ENCODE measurements around the gene CD274. TPM values are rescaled to one million over a fixed set of nuclear protein-coding genes. Genes with fewer than 3 reads are reported as not detected.

Gene CD274
- total and polyA plus RNA-seq, 4 donors = 4.1 to 30.7 (median 9.5) TPM

- Histone ChIP-seq H3K27me3 (ENCODE audit: control insufficient read depth in 3 of 3, insufficient read depth in 3 of 3, low read length in 2 of 3) (no peaks in the 10 kb centered on the region), H3K9me3 (ENCODE audit: control insufficient read depth in 4 of 4, insufficient read depth in 3 of 4, low read length in 3 of 4) (peaks cover 0 to 7% (median 2%) of the 10 kb centered on the region in 4 donors), H3K4me1 (ENCODE audit: control insufficient read depth in 5 of 5, insufficient read depth in 5 of 5, low read length in 5 of 5) (no peaks in the 10 kb centered on the region), H3K9ac (ENCODE audit: insufficient read depth in 1 of 2, low read length in 2 of 2) (no peak overlapping the region), H3K4me3 (no peak overlapping the region), H3K36me3 (ENCODE audit: control insufficient read depth in 4 of 4, insufficient read depth in 4 of 4, low read length in 4 of 4) (peaks cover 0 to 8% (median 5%) of the 10 kb centered on the region in 4 donors), H3K27ac (ENCODE audit: low read depth in 1 of 2, low read length in 1 of 2) (no peak overlapping the region)
- WGBS, 2 donors = 78 to 82% methylated on average over 3 of the region's 3 CpGs
- TF ChIP-seq, protein P1, sequence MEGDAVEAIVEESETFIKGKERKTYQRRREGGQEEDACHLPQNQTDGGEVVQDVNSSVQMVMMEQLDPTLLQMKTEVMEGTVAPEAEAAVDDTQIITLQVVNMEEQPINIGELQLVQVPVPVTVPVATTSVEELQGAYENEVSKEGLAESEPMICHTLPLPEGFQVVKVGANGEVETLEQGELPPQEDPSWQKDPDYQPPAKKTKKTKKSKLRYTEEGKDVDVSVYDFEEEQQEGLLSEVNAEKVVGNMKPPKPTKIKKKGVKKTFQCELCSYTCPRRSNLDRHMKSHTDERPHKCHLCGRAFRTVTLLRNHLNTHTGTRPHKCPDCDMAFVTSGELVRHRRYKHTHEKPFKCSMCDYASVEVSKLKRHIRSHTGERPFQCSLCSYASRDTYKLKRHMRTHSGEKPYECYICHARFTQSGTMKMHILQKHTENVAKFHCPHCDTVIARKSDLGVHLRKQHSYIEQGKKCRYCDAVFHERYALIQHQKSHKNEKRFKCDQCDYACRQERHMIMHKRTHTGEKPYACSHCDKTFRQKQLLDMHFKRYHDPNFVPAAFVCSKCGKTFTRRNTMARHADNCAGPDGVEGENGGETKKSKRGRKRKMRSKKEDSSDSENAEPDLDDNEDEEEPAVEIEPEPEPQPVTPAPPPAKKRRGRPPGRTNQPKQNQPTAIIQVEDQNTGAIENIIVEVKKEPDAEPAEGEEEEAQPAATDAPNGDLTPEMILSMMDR (IDR thresholded peaks at IDR 0.05; ENCODE audit: control extremely low read depth, extremely low read depth) = no peak
- DNase-seq (no peak), ATAC-seq (ENCODE audit: insufficient read depth, low FRiP score) (no peak)
Measured at GRCh38 chr9:5416953-5417352, 33.4 kb upstream of the CD274 start.

DNA sequence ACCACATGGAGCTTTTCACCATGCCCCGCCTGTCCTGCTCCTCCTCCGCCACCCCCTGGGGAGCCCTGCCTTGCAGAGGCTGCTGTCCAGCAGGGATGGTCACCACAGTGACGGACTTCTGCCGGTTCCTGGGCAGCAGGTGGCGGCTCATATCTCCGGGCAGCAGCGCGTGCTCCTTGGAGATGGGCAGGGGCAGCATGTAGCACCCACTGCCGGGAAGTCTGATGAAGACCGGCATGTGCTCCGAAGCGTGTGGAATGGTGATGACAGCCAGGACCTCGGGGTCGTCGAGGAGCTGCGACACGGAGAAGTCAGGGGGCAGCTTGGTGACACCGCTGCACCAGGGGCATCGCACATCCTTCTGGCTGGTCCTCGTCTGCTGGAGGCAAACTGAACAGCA is 31.9 kb upstream of the CD274 start:
- WGBS, 2 donors = 93 to 98% methylated on average over 20 of the region's 20 CpGs
- H3K4me1 ChIP-seq (ENCODE audit: control insufficient read depth in 5 of 5, insufficient read depth in 5 of 5, low read length in 5 of 5) = no peaks in the 10 kb centered on the region
- peaks cover 0 to 7% (median 0%) of the 10 kb centered on the region in 4 donors for H3K9me3 ChIP-seq (ENCODE audit: control insufficient read depth in 4 of 4, insufficient read depth in 3 of 4, low read length in 3 of 4)
- no peaks in the 10 kb centered on the region for H3K27me3 ChIP-seq (ENCODE audit: control insufficient read depth in 3 of 3, insufficient read depth in 3 of 3, low read length in 2 of 3)
- no peak overlapping the region for H3K9ac ChIP-seq (ENCODE audit: insufficient read depth in 1 of 2, low read length in 2 of 2)
- ATAC-seq (ENCODE audit: insufficient read depth, low FRiP score) (no peak), DNase-seq (no peak)
- peaks cover 0 to 8% (median 5%) of the 10 kb centered on the region in 4 donors for H3K36me3 ChIP-seq (ENCODE audit: control insufficient read depth in 4 of 4, insufficient read depth in 4 of 4, low read length in 4 of 4)
- H3K4me3 ChIP-seq = no peak overlapping the region
- TF ChIP-seq, protein P1 (IDR thresholded peaks at IDR 0.05; ENCODE audit: control extremely low read depth, extremely low read depth) = no peak
- H3K27ac ChIP-seq (ENCODE audit: low read depth in 1 of 2, low read length in 1 of 2) = no peak overlapping the region

DNA sequence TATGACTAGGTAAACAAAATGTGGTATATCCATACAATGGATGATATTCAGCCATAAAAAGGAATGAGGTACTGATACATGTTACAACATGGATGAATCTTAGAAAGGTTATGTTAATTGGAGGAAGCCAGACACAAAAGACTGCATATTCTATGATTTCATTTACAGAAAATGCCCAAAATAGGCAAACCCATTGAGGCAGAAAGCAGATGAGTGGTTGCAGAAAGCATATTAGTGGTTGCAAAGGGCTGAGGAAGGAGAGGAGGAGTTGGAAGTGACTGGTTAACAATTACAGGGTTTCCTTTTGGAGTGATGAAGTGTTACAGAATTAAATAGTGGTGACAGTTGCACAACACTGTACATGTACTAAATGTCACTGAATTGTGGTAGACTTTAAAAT is 30.4 kb upstream of the CD274 start:
- no peak for DNase-seq
- no peak overlapping the region for H3K9ac ChIP-seq (ENCODE audit: insufficient read depth in 1 of 2, low read length in 2 of 2)
- H3K4me3 ChIP-seq = no peak overlapping the region
- H3K36me3 ChIP-seq (ENCODE audit: control insufficient read depth in 4 of 4, insufficient read depth in 4 of 4, low read length in 4 of 4) = peaks cover 0 to 8% (median 5%) of the 10 kb centered on the region in 4 donors
- no peaks in the 10 kb centered on the region for H3K4me1 ChIP-seq (ENCODE audit: control insufficient read depth in 5 of 5, insufficient read depth in 5 of 5, low read length in 5 of 5)
- H3K9me3 ChIP-seq (ENCODE audit: control insufficient read depth in 4 of 4, insufficient read depth in 3 of 4, low read length in 3 of 4) = peaks cover 0 to 7% (median 0%) of the 10 kb centered on the region in 4 donors
- no peaks in the 10 kb centered on the region for H3K27me3 ChIP-seq (ENCODE audit: control insufficient read depth in 3 of 3, insufficient read depth in 3 of 3, low read length in 2 of 3)
- ATAC-seq (ENCODE audit: insufficient read depth, low FRiP score) = no peak
- no peak overlapping the region for H3K27ac ChIP-seq (ENCODE audit: low read depth in 1 of 2, low read length in 1 of 2)
- TF ChIP-seq, protein P1 (IDR thresholded peaks at IDR 0.05; ENCODE audit: control extremely low read depth, extremely low read depth) = no peak

DNA sequence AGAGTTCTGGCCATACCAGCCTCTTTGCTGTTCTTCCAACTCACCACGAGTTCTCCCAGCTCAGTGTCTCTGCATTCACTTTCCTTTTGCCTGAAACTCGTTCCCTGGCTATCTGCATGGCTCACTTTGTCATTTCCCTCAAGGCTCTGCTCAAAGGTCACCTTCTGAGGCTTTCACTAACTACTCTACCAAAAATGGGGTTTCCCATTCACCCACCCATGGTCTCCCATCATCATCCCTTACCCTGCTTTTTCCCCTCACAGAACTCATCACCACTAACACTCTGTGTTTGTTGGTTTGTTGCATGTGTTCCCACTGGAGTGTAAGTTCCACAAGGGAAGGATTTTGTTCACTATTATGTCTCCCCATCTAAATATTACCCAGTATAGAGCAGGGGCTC is 29.2 kb upstream of the CD274 start:
- Histone ChIP-seq H3K9me3 (ENCODE audit: control insufficient read depth in 4 of 4, insufficient read depth in 3 of 4, low read length in 3 of 4) (peaks cover 0 to 7% (median 0%) of the 10 kb centered on the region in 4 donors), H3K27me3 (ENCODE audit: control insufficient read depth in 3 of 3, insufficient read depth in 3 of 3, low read length in 2 of 3) (no peaks in the 10 kb centered on the region), H3K4me1 (ENCODE audit: control insufficient read depth in 5 of 5, insufficient read depth in 5 of 5, low read length in 5 of 5) (no peaks in the 10 kb centered on the region), H3K4me3 (no peak overlapping the region), H3K27ac (ENCODE audit: low read depth in 1 of 2, low read length in 1 of 2) (no peak overlapping the region), H3K36me3 (ENCODE audit: control insufficient read depth in 4 of 4, insufficient read depth in 4 of 4, low read length in 4 of 4) (peaks cover 0 to 8% (median 5%) of the 10 kb centered on the region in 4 donors), H3K9ac (ENCODE audit: insufficient read depth in 1 of 2, low read length in 2 of 2) (no peak overlapping the region)
- ATAC-seq (ENCODE audit: insufficient read depth, low FRiP score) (no peak), DNase-seq (no peak)
- WGBS, 2 donors = 86 to 92% methylated on average over 2 of the region's 2 CpGs
- TF ChIP-seq, protein P1 (IDR thresholded peaks at IDR 0.05; ENCODE audit: control extremely low read depth, extremely low read depth) = no peak
